Activated CD4-positive, CD25-positive, alpha-beta regulatory T cell (primary cell): ENCODE data around the gene CABLES2.

Source experiments
- DNase-seq, 4 experiments: peaks; one replicate each; lab custom pipeline; 2025; lab: John Stamatoyannopoulos, UW

The CABLES2 gene

DNA sequence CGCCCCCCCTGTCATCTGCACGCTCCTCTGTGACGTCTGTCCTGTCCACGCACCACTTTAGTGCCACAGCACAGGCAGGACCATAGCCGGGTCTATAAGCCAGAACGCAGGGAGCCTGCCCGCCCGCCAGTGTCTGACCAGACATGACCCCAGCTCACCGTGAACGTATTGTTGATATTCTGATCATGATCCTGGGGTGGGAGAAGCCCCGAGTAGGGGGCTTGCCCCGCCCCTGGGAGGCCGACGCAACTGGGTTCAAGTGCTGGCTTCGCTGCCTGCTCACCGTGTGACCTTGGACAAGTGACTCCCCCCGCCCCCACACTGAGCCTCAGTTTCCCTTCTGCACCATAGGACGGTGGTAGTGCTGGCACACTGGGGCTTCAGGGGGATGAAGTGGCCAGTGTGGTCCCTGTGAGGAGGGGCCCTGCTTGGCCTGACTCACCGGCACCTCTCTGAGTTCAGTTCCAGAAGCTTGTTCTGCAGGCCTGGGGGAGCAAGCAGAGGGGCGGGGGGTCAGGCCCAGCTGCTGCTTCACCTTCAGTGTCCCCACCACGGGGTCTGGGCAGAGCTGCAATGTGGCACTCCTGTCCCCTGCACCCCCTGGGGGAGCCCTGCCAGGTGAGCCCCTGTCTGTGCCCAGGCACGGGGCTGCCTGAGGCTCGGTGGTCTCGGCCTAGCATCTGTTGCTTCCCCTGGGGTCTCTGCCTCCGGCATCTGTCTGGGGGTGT, 11.1 kb upstream of the CABLES2 start:
- DNase-seq, result no peak

DNA sequence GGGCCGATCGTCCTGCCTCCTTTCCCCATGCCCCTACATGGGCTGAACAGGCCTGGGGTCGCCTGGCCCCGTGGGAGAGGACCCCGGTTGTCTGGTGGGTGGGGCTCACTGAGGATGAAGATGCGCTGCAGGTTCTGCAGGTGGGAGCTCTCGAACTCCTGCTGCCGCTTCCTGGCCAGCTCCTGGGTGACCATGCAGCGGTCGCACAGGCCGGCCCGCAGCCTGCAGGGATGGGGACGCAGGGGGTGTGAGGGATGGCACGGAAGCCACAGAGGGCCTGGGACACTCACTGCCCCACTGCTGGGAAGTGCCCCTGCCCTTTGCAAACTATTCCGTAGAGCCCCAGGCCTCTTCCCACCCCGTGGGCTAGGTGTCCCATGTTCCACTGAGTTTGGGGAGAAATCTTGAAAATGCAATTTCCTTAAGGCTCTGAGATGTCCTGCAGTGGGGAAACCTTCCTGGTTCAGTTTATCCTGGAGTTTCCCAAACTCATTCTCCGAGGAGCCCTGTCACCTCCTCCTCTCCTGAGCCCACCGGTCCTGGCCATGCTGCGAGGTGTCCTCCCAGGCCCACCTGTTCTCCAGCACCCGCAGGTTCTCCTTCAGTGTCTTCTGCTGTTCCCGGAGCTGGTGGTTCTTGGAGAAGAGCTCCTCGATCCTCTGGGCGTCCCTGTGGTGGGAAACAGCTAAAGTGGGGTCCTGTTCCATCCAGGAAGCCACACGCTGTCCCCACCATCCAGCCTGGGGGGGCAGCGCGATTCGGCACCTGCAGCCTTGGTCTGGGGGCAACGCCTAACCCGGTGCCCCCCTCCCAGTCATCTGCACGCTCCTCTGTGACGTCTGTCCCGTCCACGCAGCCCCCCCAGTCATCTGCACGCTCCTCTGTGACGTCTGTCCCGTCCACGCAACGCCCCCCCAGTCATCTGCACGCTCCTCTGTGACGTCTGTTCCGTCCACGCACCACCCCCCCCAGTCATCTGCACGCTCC, 9.9 kb upstream of the CABLES2 start:
- no peak for DNase-seq

GRCh38 chr20:62415354-62416111, 8.4 kb upstream of the CABLES2 start:
- DNase-seq, result no peak

DNA sequence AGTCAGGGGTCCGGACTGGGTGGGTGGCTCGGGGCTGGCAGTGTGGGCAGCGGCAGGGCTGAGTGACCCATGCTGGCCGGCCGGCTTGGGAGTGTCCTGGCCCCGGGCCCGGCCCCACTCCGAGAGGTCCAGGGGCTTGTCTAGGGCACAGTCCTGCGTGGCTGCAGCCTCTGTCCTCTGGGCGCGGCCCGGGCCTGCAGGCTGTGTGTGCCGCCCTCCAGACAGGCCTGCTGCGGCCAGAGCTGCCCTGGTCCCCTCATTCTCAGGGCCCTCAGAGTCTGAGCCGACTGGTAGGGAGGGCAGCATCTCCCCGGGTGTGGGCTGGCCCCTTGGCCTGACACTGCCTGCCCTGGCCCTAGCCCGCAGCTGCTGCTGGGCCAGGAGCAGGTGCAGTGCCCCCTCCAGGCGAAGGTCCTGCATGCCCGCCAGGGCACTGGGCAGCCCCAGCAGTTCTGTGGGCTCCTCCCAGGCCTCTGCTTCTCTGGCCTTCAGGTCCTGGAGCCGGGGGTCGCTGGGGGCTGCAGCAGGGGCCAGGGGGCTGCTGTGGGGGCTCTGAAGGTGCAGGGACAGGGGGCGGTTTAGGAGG, 6.9 kb upstream of the CABLES2 start:
- no peak for DNase-seq

DNA sequence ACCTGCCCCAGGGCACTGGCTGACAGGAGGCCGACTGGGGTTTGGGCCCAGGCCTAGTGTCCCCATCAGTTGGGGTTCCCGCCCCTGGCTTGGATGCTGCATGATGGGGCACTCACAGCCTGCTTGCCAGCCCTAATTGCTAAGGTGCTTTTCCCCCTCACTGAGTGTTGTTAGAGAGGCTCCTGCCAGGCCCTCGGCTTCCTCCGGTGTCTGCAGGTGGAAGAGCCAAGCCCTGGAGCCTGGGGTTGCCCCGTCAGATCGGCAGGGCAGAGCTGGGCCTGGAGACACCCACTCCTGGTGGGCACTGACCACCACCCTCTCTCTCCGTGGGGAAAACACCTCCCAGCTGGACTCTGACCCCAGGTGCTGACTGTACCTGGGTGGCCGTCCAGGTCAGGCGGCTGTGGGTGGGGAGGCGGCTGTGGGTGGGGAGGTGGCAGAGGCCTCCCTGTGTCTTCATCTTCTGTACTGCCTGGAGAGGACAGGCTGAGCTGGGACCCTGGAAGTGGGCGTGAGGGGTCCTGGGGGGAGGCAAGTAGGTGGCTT, 6.0 kb upstream of the CABLES2 start:
- DNase-seq, result no peak

DNA sequence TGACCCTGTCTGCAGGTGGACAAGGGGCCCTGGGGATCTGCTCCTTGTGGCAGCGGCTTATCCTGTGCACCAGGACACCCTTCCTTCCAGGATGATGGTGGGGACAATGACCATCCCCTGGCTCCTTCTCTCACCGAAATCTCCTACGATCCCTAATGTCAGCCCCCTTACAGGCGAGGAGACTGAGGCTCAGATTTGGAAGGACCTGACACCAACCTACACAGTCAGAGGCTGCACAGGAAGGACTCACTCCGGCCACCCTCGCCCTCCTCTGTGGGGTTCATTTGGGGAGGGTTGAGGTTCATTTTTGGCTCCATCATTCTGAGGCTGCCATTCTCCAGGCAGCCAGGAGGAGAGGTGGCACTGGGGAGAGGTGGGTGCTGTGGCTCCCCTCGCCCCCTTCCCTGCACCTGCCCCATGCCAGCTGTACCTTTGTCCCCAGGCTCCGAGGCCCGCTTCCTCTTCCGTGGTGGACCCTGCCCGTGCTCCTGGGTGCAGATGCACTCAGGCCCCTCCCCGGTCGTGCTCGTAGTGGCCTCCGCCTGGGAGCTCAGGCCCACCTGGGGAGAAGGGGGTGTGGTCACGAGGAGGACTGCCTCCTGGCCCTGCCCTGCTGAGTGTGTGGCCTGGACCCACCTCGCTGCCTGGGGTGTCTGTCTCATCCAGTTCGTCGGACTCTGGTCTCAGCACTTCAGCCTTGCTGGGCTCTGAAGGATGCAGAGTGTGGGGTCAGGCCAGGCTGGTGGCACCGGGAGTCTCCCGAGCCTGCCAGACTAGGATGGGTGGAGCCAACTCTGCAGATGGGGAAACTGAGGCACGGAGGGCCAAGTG, 5.3 kb upstream of the CABLES2 start:
- no peak for DNase-seq

DNA sequence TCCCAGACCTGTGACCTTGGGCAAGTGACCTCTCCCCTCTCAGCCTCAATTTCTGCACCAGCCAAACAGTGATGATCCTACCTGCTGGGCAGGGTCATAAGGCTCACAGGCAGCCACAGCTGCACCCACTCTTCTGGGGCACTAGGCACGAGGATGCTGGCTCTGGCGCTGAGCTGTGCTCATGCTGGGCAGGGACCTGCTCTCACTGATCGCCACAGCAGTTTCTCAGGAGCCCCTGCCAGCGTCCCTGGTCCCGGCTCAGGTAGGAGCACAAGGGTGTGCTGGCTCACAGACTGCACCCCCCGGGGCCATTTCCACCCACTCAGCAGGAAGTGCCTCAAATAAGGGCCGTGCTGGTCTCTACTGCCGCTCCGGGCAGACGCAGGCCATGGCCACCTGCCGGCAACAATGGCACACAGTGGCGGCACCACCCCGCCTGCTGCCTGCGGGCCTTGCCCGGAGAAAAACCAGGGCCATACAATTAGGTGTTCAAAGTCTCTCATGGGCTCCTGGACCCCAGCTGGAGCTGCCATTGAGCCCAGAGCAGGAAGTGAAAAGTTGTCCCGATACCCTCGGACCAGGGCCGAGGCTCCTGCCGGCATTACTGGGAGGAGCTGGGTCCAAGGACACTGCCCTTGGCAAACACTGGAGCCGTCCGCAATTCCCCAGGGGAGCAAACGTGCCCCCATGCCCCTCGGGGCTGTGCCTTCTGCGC, 4.6 kb upstream of the CABLES2 start:
- DNase-seq, result no peak

- no peak for DNase-seq
These were observed 3.8 kb upstream of the CABLES2 start for GRCh38 chr20:62410746-62411478.

GRCh38 chr20:62409931-62410745, 3.1 kb upstream of the CABLES2 start:
- DNase-seq, result no peak

DNA sequence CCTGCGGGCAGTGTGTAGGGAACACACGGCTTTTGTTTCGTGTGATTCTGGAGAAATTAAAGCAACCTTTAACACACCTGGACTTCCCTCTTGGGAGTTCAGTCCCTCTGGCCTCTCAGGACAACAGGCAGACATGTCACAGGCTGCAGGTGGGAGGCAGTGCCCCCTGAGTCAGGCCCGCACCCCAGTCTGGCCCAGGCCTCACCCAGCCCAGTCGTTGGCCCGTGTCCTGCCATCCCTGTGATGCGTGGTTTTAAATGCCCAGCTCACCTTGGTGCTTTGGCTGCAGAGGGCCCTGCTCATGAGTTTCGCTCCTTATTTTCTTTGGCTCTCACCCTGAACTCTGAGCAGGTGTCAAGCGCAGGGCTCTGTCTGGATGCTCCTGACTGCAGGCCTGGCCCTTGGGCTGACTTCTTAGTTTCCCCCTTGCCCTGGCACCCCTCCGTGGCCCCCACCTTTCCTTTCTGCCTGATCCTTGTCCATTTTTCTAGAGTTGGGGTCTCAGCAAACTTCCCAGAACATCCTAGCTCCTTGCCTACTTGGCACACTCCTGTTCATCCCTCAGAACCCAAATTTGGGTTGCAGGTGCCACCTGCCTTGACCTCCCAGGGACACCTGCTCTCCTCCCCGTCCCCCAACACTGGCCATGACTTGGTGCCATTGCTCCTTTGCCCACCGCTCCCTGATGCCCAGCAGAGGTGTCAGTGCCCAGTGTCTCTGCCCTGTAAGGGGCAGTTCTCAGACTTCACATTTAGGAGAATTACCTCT, 2.2 kb upstream of the CABLES2 start:
- no peak for DNase-seq

- DNase-seq, result no peak
These were observed 1.6 kb upstream of the CABLES2 start for GRCh38 chr20:62408640-62409039.

- DNase-seq, result no peak
These were observed 970 bp upstream of the CABLES2 start for GRCh38 chr20:62408055-62408454.

DNA sequence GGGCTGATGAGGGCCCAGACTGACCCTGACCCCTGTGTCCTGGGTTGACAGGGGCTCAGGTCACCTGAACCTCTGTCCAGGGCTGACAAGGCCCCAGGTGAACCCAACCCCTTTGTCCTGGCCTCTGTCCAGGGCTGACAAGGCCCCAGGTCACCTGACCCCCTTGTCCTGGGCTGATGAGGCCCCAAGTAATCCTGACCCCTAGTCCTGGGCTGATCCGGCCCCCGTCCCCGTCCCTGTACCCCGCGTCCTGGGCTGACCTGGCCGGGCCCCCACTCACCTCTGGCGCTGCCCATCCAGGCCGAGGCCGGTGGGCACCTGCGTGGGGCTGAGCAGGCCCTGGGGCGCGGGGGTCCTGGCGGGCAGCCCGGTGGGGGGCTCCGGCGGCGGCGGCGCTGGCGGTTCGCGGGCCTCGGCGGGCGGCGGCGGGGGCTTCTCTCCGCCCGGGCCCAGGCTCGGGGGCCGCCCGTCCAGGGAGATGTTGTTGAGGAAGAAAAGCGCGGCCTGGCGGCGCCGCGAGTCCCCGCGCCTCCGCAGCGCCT, 379 bp downstream of the CABLES2 start:
- DNase-seq, result no peak

GRCh38 chr20:62405981-62406513, 1.0 kb downstream of the CABLES2 start:
- no peak for DNase-seq

- DNase-seq, result no peak
These were observed 1.7 kb downstream of the CABLES2 start for GRCh38 chr20:62405108-62405980.

- no peak for DNase-seq
These were observed 2.4 kb downstream of the CABLES2 start for GRCh38 chr20:62404761-62405107.
